GM18868 (cell line): Measurements from ENCODE around the gene GTPBP1.

ENCODE experiments used
- ATAC-seq: cut with Tn5 transposase; IDR thresholded peaks from one replicate; pipeline ENCODE4 v1.9.1; 2021; ENCODE audit warnings: mild to moderate bottlenecking, moderate library complexity; ENCODE audit not compliant: unreplicated experiment

Gene GTPBP1

GRCh38 chr22:38782402-38783094 lies 76.8 kb downstream of the GTPBP1 start:
- no peak for ATAC-seq
